Measurements from ENCODE around the gene EVA1C. TPM values are rescaled to one million over a fixed set of nuclear protein-coding genes. Genes with fewer than 3 reads are reported as not detected.
"Not testable (repeated sequence)": the region's sequence is repeated elsewhere in the genome, so short reads cannot be mapped to it uniquely, and the experiment has no call there.

Gene EVA1C
- total RNA-seq, 4 donors from 2014 or later = 57.4 to 108 (median 66.7) TPM

DNA sequence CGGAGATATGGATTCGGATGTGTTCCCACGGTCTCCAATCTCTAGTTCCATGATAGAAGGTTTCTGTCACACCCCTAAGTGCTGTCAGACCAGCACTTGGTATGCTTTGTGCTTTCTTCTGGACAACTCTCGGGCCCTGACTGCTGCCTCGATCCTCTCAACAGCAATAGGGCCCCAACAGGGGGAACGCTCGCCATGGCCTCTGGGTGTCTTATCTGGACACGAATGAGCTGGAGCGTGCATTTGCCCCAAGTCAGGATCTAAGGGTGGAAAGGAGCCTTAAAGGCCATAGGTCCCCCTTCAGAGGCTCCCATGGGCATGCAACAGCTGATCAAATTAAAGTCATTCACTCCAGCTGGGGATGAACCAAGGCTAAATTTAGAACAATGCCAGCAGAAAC lies 96.1 kb downstream of the EVA1C start:
- intact Hi-C loops (cut with DNase I; ENCODE audit: low total_unique reads) = no loop called here
- no peak overlapping the region for H3K4me3 ChIP-seq (ENCODE audit: low read depth, poor library complexity, severe bottlenecking)
- WGBS, 2 donors = 84 to 90% methylated on average over 9 of the region's 9 CpGs
- no peak for DNase-seq (ENCODE audit: low spot score in 2 of 2)
- no peak for TF ChIP-seq POLR2A (IDR thresholded peaks at IDR 0.05)
- TF ChIP-seq, protein P1, sequence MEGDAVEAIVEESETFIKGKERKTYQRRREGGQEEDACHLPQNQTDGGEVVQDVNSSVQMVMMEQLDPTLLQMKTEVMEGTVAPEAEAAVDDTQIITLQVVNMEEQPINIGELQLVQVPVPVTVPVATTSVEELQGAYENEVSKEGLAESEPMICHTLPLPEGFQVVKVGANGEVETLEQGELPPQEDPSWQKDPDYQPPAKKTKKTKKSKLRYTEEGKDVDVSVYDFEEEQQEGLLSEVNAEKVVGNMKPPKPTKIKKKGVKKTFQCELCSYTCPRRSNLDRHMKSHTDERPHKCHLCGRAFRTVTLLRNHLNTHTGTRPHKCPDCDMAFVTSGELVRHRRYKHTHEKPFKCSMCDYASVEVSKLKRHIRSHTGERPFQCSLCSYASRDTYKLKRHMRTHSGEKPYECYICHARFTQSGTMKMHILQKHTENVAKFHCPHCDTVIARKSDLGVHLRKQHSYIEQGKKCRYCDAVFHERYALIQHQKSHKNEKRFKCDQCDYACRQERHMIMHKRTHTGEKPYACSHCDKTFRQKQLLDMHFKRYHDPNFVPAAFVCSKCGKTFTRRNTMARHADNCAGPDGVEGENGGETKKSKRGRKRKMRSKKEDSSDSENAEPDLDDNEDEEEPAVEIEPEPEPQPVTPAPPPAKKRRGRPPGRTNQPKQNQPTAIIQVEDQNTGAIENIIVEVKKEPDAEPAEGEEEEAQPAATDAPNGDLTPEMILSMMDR (IDR thresholded peaks at IDR 0.05) = no peak

DNA sequence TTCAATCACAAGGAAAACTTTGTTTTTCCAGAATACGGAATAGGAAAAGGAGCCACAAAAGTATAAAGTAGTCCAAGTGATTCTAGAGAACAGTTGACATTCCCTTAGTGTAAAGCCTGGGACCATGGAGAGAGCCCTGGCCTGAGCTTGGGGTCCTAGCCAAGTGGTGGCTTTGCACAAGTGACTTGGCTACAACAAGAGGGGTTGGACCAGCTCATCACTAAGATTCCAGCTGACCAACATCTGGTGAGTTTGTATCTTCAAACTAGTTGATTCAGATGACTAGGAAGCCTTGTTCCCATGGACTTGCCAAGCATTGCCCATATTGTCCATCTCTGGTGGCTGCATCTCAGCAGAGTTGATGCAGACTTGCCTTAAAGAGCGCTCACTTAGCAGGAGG lies 96.5 kb downstream of the EVA1C start:
- DNase-seq (ENCODE audit: low spot score in 2 of 2); intact Hi-C loops (cut with DNase I; ENCODE audit: low total_unique reads); H3K4me3 ChIP-seq (ENCODE audit: low read depth, poor library complexity, severe bottlenecking): not testable (repeated sequence)
- WGBS, 2 donors = 86 to 88% methylated on average over 2 of the region's 2 CpGs

DNA sequence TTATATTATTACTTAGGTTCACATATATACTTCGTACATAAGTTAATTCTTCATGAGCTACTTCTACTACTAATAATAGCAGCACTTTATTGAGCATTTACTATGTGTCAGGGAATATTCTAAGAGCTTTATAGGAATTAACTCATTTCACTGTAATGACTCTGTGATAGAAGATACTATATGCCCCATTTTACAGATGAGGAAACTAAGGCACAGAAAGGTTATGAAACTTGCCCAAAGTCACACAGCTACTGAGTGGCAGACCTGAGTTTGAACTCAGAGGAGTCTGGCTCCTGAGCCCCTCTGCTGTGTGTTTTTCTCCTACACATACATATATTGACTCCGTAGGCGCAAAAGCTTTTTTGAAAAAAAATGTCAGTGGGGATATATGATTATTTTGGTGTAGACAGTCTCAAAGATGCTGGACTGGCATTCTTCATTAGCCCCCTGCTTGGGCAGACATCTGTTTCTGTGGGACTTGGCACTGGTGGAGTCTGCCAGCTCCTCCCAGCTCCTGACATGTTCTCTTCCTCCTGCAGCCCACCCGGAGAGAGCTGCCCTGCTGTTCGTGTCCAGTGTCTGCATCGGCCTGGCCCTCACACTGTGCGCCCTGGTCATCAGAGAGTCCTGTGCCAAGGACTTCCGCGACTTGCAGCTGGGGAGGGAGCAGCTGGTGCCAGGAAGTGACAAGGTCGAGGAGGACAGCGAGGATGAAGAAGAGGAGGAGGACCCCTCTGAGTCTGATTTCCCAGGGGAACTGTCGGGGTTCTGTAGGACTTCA lies 102.0 kb downstream of the EVA1C start:
- WGBS, 2 donors = 81 to 85% methylated on average over 12 of the region's 12 CpGs
- intact Hi-C loops (cut with DNase I; ENCODE audit: low total_unique reads) = no loop called here
- TF ChIP-seq, protein P1 (IDR thresholded peaks at IDR 0.05) = no peak
- no peak for TF ChIP-seq POLR2A (IDR thresholded peaks at IDR 0.05)
- DNase-seq (ENCODE audit: low spot score in 2 of 2) = no peak
- H3K4me3 ChIP-seq (ENCODE audit: low read depth, poor library complexity, severe bottlenecking) = no peak overlapping the region

DNA sequence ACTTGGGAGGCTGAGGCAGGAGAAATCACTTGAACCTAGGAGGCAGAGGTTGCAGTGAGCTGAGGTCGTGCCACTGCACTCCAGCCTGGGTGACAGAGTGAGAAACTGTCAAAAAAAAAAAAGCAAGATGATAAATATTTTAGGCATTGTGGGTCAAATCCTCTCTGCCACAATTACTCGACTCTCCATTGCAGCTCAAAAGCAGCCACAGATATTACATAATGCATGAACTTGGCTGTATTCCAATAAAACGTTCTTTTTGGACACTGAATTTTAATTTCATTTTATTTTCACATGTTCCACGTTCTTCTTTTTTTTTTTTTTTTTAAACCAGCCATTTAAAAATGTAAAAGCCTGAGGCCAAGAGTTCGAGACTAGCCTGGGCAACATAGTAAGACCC lies 103.4 kb downstream of the EVA1C start:
- whole genome bisulfite sequencing, 2 donors = 23 to 30% methylated on average over 5 of the region's 5 CpGs
- intact Hi-C loops (cut with DNase I; ENCODE audit: low total_unique reads) = no loop called here

DNA sequence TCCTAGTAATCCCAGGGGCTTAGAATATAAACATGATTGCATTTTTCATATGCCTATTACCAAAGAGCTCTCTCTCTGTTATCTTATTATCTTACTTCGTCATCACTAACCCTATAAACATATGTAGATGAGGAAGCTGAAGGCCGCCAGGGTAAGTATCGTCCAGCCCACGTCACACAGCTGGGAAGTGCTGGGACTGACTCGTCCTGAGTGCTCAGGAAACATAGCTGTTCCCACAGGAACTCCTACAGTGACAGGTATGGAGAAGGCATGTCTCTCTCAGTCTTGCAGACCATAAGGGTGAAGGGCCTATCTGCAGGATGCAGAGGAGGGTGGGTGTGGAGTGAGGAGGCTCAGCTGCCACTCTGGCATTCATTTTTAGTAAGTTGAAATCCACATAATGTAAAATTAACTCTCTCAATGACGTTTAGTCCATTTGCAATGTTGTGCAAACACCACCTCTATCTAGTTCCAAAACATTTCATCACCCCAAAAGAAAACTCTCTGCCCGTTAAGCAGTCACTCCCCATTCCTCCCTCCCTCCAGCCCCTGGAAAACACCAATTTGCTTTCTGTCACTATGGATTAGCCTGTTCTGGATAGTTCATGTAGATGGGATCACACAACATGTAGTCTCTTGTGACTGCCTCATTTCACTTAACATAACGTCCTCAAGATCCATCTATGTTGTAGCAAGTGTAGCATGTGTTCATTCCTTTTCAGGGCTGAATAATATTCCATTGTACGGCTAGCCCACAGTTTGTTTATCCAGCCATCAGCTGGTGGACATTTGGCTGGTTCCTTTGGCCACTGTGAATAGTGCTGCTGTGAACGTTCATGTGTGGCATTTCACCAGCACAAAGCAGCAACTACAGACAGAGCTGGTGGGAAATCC lies 104.5 kb downstream of the EVA1C start:
- no peak overlapping the region for H3K4me3 ChIP-seq (ENCODE audit: low read depth, poor library complexity, severe bottlenecking)
- TF ChIP-seq POLR2A (IDR thresholded peaks at IDR 0.05) = no peak
- TF ChIP-seq, protein P1 (IDR thresholded peaks at IDR 0.05) = no peak
- 61 to 65% methylated on average over 10 of the region's 10 CpGs for WGBS, 2 donors
- intact Hi-C loops (cut with DNase I; ENCODE audit: low total_unique reads) = no loop called here
- DNase-seq (ENCODE audit: low spot score in 2 of 2) = no peak

More for the DNA sequence above, 103.4 kb downstream of the EVA1C start:
- DNase-seq (ENCODE audit: low spot score in 2 of 2) = no peak
- TF ChIP-seq, protein P1 (IDR thresholded peaks at IDR 0.05) = no peak
- no peak for TF ChIP-seq POLR2A (IDR thresholded peaks at IDR 0.05)
- H3K4me3 ChIP-seq (ENCODE audit: low read depth, poor library complexity, severe bottlenecking) = no peak overlapping the region

Measured in lower leg skin (tissue), 4 donors.